Endothelial cell of umbilical vein (primary cell): ENCODE data around the gene NRXN3. TPM values are rescaled to one million over a fixed set of nuclear protein-coding genes. Genes with fewer than 3 reads are reported as not detected.

Source experiments
- BruUV-seq: library from RNA; stranded (reverse); fragments of 400-500 nt; replicated peaks from 2 replicates; lab custom pipeline; 2021; lab: Mats Ljungman, UMichigan
- CTCF ChIA-PET: fragments of 300-600, 350-600 bp; sonication (Branson Sonifier 250); formaldehyde crosslinking; loops from one replicate; lab custom pipeline; 2021; ENCODE audit warnings: antibody characterized with exemption, inconsistent platforms; lab: Charles Lee
- POLR2A ChIA-PET: fragments of 300-600, 350-600 bp; sonication (Branson Sonifier 250); formaldehyde crosslinking; loops from one replicate; lab custom pipeline; 2021; ENCODE audit warnings: antibody characterized with exemption, inconsistent platforms; lab: Charles Lee
- DNase-seq: peaks from one replicate; pipeline ENCODE4 v3.0.0-alpha.2; 2011; ENCODE audit warnings: low read depth, low spot score
- FAIRE-seq: peaks from 2 replicates; lab custom pipeline; 2011; peaks lifted over from hg19 to GRCh38; lab: Jason Lieb, UNC
- H2AFZ ChIP-seq: 2 replicates; pipeline ENCODE4 v1.6.0; 2012; ENCODE audit warnings: low read depth, low read length, control low read depth, inconsistent platforms
- H3K27ac ChIP-seq: 2 replicates; pipeline ENCODE4 v1.5.1; 2011; ENCODE audit warnings: low read depth, mild to moderate bottlenecking, control low read depth, low read length, moderate library complexity; ENCODE audit not compliant: insufficient read depth
- H3K27me3 ChIP-seq, 2 experiments: 2 replicates each; pipeline versions ENCODE4 v1.6.0 to v1.6.1; 2011; ENCODE audit warnings: low read length in 2 of 2, mixed read lengths in 1 of 2; ENCODE audit not compliant: control insufficient read depth in 2 of 2, insufficient read depth in 2 of 2
- H3K36me3 ChIP-seq, 2 experiments: 2 replicates in 1 of 2; 3 replicates in 1 of 2; pipeline ENCODE4 v1.5.1; 2011; ENCODE audit warnings: low read length in 2 of 2, mild to moderate bottlenecking in 1 of 2, moderate library complexity in 1 of 2; ENCODE audit not compliant: control insufficient read depth in 2 of 2, insufficient read depth in 2 of 2; ENCODE audit errors: extremely low read depth in 1 of 2
- H3K4me1 ChIP-seq: 3 replicates; pipeline ENCODE4 v1.5.1; 2011; ENCODE audit warnings: mild to moderate bottlenecking, low read length; ENCODE audit not compliant: control insufficient read depth, insufficient read depth; ENCODE audit errors: extremely low read depth
- H3K4me2 ChIP-seq: 2 replicates; pipeline ENCODE4 v1.6.1; 2011; ENCODE audit warnings: low read length, control low read depth, mixed read lengths; ENCODE audit not compliant: insufficient read depth
- H3K4me3 ChIP-seq, 3 experiments: fragments of 200-600 bp in 1 of 3; sonication (generic), shearing (Covaris generic) in 1 of 3; replicated peaks in 1 of 3; 2 replicates each; pipeline ENCODE4 v1.5.1; 2011 to 2016; ENCODE audit warnings: control low read depth in 3 of 3, low read length in 3 of 3, mild to moderate bottlenecking in 2 of 3, inconsistent platforms in 1 of 3, low read depth in 1 of 3, moderate library complexity in 1 of 3; ENCODE audit not compliant: insufficient read depth in 1 of 3
- H3K79me2 ChIP-seq: 2 replicates; pipeline ENCODE4 v1.6.0; 2012; ENCODE audit warnings: low read length, inconsistent platforms; ENCODE audit not compliant: control insufficient read depth, insufficient read depth
- H3K9ac ChIP-seq: replicated peaks from 2 replicates; pipeline ENCODE3; 2011; ENCODE audit warnings: low read length, control low read depth; ENCODE audit not compliant: insufficient read depth; ENCODE audit errors: extremely low read depth
- H3K9me1 ChIP-seq: replicated peaks from 3 replicates; pipeline ENCODE4 v1.6.0; 2011; ENCODE audit warnings: mild to moderate bottlenecking, low read length; ENCODE audit not compliant: control insufficient read depth, insufficient read depth; ENCODE audit errors: extremely low read depth
- H3K9me3 ChIP-seq: replicated peaks from 2 replicates; pipeline ENCODE4 v1.5.1; 2012; ENCODE audit warnings: low read length, inconsistent platforms; ENCODE audit not compliant: control insufficient read depth, insufficient read depth
- H4K20me1 ChIP-seq: replicated peaks from 2 replicates; pipeline ENCODE3; 2011; ENCODE audit warnings: mild to moderate bottlenecking, low read length; ENCODE audit not compliant: control insufficient read depth, insufficient read depth; ENCODE audit errors: extremely low read depth
- FOS ChIP-seq: IDR thresholded peaks from 2 replicates; pipeline ENCODE4 v1.6.1; 2011; ENCODE audit warnings: mild to moderate bottlenecking, low read length, moderate library complexity, borderline replicate concordance; ENCODE audit not compliant: insufficient read depth
- GATA2 ChIP-seq: IDR thresholded peaks from 2 replicates; pipeline ENCODE4 v1.7.0; 2011; ENCODE audit warnings: low read depth, mild to moderate bottlenecking, moderate library complexity, mixed read lengths, low read length; ENCODE audit not compliant: insufficient read length, insufficient read depth
- MYC ChIP-seq: IDR thresholded peaks from one replicate; pipeline ENCODE4 v1.6.1; 2011; ENCODE audit warnings: mild to moderate bottlenecking, low read depth, low read length
- dilution Hi-C: fragments of 300-500 bp; cut with MboI; formaldehyde crosslinking; loops from one replicate; pipeline ENCODE4 v1.15.0; 2019; ENCODE audit warnings: low sequenced_read_pairs; ENCODE audit not compliant: extremely low pct_ligation_motif_present
- intact Hi-C: fragments of 100-400 bp; cut with micrococcal nuclease; formaldehyde crosslinking; loops from one replicate; pipeline ENCODE4 v1.10.0; 2022
- polyA plus RNA-seq, 4 experiments: library from polyadenylated mRNA; depleted of rRNA in 3 of 4; stranded (reverse) in 3 of 4; unstranded in 1 of 4; fragments of >200 nt; gene quantifications; 2 replicates each; pipeline versions ENCODE4 v1.2.1 to v1.2.3, GENCODE V29; 2011 to 2012; ENCODE audit warnings: missing spikeins in 1 of 4
- total RNA-seq: library from RNA; stranded (reverse); gene quantifications from 2 replicates; pipeline ENCODE4 v1.2.3, GENCODE V29; 2021
- TF ChIP-seq, protein P1 (sequence below): IDR thresholded peaks from 2 replicates; pipeline ENCODE4 v1.6.1; 2011; ENCODE audit not compliant: insufficient read depth, insufficient read length

Gene NRXN3
- total and polyA plus RNA-seq, 2 donors (not counting 3 experiments of a cell fraction or from before 2014, with no cell fraction given), result 0.72 to 4.2 TPM

DNA sequence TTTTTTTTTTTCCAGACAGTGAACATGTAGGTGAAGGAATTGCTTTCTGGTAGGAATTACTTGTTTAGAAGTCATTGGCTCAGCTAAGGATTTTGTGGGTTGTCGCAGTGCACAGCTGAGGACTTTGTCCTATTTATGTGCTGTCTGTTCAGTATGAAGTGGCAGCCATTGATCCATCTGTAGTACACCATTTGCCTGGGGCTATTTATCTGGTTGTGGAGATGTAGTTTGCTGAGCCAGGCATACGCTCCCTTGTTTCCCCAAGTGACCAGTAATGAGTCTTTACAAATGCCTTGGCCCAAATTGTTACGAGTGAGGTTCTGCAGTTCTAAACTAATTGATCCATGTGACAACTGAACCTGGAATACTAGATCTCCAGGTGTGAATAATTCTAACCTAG, 140.1 kb downstream of the NRXN3 start:
- Histone ChIP-seq H3K79me2 (no peaks in the 10 kb centered on the region), H3K9me1 (no peaks in the 10 kb centered on the region), H3K36me3 (no peaks in the 10 kb centered on the region), H3K4me1 (no peaks in the 10 kb centered on the region), H3K9ac (no peak overlapping the region), H3K27me3 (no peaks in the 10 kb centered on the region), H3K4me3 (no peak overlapping the region), H3K4me2 (no peak overlapping the region), H3K27ac (no peak overlapping the region), H2AFZ (no peak overlapping the region), H4K20me1 (no peaks in the 10 kb centered on the region), H3K9me3 (no peaks in the 10 kb centered on the region)
- DNase-seq (no peak), FAIRE-seq (no peak)
- dilution Hi-C loops, result no loop called here
- POLR2A ChIA-PET, result no interaction called here
- CTCF ChIA-PET, result no interaction called here
- intact Hi-C loops, result no loop called here
- no TSS peak for BruUV-seq
- TF ChIP-seq, protein P1, sequence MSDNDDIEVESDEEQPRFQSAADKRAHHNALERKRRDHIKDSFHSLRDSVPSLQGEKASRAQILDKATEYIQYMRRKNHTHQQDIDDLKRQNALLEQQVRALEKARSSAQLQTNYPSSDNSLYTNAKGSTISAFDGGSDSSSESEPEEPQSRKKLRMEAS, result no peak
- TF ChIP-seq GATA2 (no peak), MYC (no peak), FOS (no peak)

DNA sequence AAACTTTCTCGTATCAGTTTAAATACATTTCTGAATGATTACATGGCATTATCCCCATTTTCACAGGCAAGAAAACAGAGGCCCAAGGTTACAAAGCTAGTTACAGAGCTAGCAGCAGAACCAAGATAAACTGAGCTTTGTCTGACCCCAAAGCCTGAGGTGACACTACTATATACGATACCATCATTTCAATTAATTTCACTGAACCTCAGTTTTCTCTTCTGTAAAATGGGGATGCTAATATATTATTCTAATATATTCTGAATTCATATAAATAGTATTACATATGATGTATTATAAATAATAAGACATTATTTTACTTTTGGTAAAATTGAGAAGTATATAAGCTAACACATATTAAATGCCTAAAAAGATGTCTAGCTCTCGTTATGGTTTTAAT, 143.3 kb downstream of the NRXN3 start:
- no peaks in the 10 kb centered on the region for H3K27me3 ChIP-seq

More for the DNA sequence above, 143.3 kb downstream of the NRXN3 start:
- Histone ChIP-seq H3K36me3 (no peaks in the 10 kb centered on the region), H4K20me1 (no peaks in the 10 kb centered on the region), H2AFZ (no peak overlapping the region), H3K27ac (no peak overlapping the region), H3K4me1 (no peaks in the 10 kb centered on the region), H3K79me2 (no peaks in the 10 kb centered on the region), H3K4me3 (no peak overlapping the region), H3K9me3 (peaks cover 1% of the 10 kb centered on the region), H3K9me1 (no peaks in the 10 kb centered on the region), H3K4me2 (no peak overlapping the region), H3K9ac (no peak overlapping the region)
- DNase-seq (no peak), FAIRE-seq (no peak)
- TF ChIP-seq, protein P1, result no peak
- no peak for TF ChIP-seq GATA2
- no peak for TF ChIP-seq MYC
- no TSS peak for BruUV-seq
- intact Hi-C loops (no loop called here), dilution Hi-C loops (no loop called here)
- POLR2A ChIA-PET, result no interaction called here
- CTCF ChIA-PET, result no interaction called here
